NCI-H345 (cell line): Measurements from ENCODE around the gene FRMD4A.

Source experiments
- DNase-seq: peaks from one replicate; lab custom pipeline; 2025; lab: John Stamatoyannopoulos, UW

The FRMD4A gene

GRCh38 chr10:13669182-13669855, 661.4 kb downstream of the FRMD4A start:
- no peak for DNase-seq

GRCh38 chr10:13668126-13668525, 662.6 kb downstream of the FRMD4A start:
- DNase-seq = no peak

GRCh38 chr10:13665516-13666262, 665.0 kb downstream of the FRMD4A start:
- DNase-seq = no peak

GRCh38 chr10:13661256-13661655, 669.5 kb downstream of the FRMD4A start:
- no peak for DNase-seq

GRCh38 chr10:13660551-13660920, 670.2 kb downstream of the FRMD4A start:
- no peak for DNase-seq

- DNase-seq = no peak
These were observed 670.7 kb downstream of the FRMD4A start for GRCh38 chr10:13659887-13660550.

- no peak for DNase-seq
These were observed 671.6 kb downstream of the FRMD4A start for GRCh38 chr10:13658871-13659685.

GRCh38 chr10:13658264-13658663, 672.5 kb downstream of the FRMD4A start:
- no peak for DNase-seq

- DNase-seq = no peak
These were observed 673.5 kb downstream of the FRMD4A start for GRCh38 chr10:13657101-13657680.

GRCh38 chr10:13656337-13657100, 674.2 kb downstream of the FRMD4A start:
- no peak for DNase-seq

GRCh38 chr10:13654846-13655245, 675.9 kb downstream of the FRMD4A start:
- no peak for DNase-seq

GRCh38 chr10:13654118-13654830, 676.5 kb downstream of the FRMD4A start:
- no peak for DNase-seq

GRCh38 chr10:13652860-13653259, 677.9 kb downstream of the FRMD4A start:
- DNase-seq = no peak

- no peak for DNase-seq
These were observed 678.6 kb downstream of the FRMD4A start for GRCh38 chr10:13651969-13652720.

- no peak for DNase-seq
These were observed 679.8 kb downstream of the FRMD4A start for GRCh38 chr10:13650961-13651360.

GRCh38 chr10:13649844-13650520, 680.7 kb downstream of the FRMD4A start:
- no peak for DNase-seq

- no peak for DNase-seq
These were observed 682.3 kb downstream of the FRMD4A start for GRCh38 chr10:13648425-13648824.

- DNase-seq = no peak
These were observed 685.9 kb downstream of the FRMD4A start for GRCh38 chr10:13644866-13645265.

GRCh38 chr10:13643016-13643415, 687.7 kb downstream of the FRMD4A start:
- DNase-seq = no peak
